H9 (cell line): Measurements from ENCODE around the gene LRRC37A3. TPM values are rescaled to one million over a fixed set of nuclear protein-coding genes. Genes with fewer than 3 reads are reported as not detected.
"Not testable (repeated sequence)": the region's sequence is repeated elsewhere in the genome, so short reads cannot be mapped to it uniquely, and the experiment has no call there.

Experiments used
- DNase-seq: peaks from one replicate; pipeline ENCODE4 v3.0.0-alpha.2; 2017
- H2AFZ ChIP-seq: one replicate; pipeline ENCODE4 v1.6.1; 2013; ENCODE audit warnings: mild to moderate bottlenecking, low read length, control low read depth, moderate library complexity
- H2AK5ac ChIP-seq: 2 replicates; pipeline ENCODE4 v1.6.1; 2013; ENCODE audit warnings: low read length, control low read depth, mixed read lengths; ENCODE audit not compliant: insufficient read length
- H2BK120ac ChIP-seq: one replicate; pipeline ENCODE4 v1.6.1; 2013; ENCODE audit warnings: low read depth, mild to moderate bottlenecking, low read length, control low read depth, inconsistent platforms; ENCODE audit not compliant: poor library complexity, severe bottlenecking
- H2BK12ac ChIP-seq: 2 replicates; pipeline ENCODE4 v1.6.1; 2013; ENCODE audit warnings: low read length, control low read depth, mixed read lengths, low read depth; ENCODE audit not compliant: insufficient read length
- H2BK15ac ChIP-seq: 2 replicates; pipeline ENCODE4 v1.6.1; 2013; ENCODE audit warnings: low read depth, low read length, control low read depth
- H2BK20ac ChIP-seq: one replicate; pipeline ENCODE4 v1.6.1; 2013; ENCODE audit warnings: low read depth, mild to moderate bottlenecking, low read length, control low read depth, inconsistent platforms; ENCODE audit not compliant: poor library complexity, severe bottlenecking
- H2BK5ac ChIP-seq: 2 replicates; pipeline ENCODE4 v1.6.1; 2013; ENCODE audit warnings: low read length, control low read depth, mixed read lengths; ENCODE audit not compliant: insufficient read length
- H3K14ac ChIP-seq: 2 replicates; pipeline ENCODE4 v1.6.1; 2013; ENCODE audit warnings: low read length, control low read depth; ENCODE audit not compliant: insufficient read depth
- H3K18ac ChIP-seq: 2 replicates; pipeline ENCODE4 v1.6.1; 2013; ENCODE audit warnings: low read depth, mild to moderate bottlenecking, mixed read lengths, low read length, control low read depth; ENCODE audit not compliant: insufficient read length
- H3K23ac ChIP-seq: 2 replicates; pipeline ENCODE4 v1.6.1; 2013; ENCODE audit warnings: low read length, control low read depth, mixed read lengths, low read depth; ENCODE audit not compliant: insufficient read length
- H3K23me2 ChIP-seq: 2 replicates; pipeline ENCODE4 v1.6.1; 2013; ENCODE audit warnings: low read depth, mild to moderate bottlenecking, mixed read lengths, low read length, control low read depth; ENCODE audit not compliant: insufficient read length, poor library complexity, severe bottlenecking
- H3K27ac ChIP-seq: 2 replicates; pipeline ENCODE4 v1.5.1; 2013; ENCODE audit warnings: low read length, control low read depth, mixed read lengths, low read depth; ENCODE audit not compliant: insufficient read length
- H3K27me3 ChIP-seq: 2 replicates; pipeline ENCODE4 v1.6.1; 2013; ENCODE audit warnings: low read length, control low read depth, inconsistent platforms; ENCODE audit not compliant: insufficient read depth
- H3K4ac ChIP-seq: 2 replicates; pipeline ENCODE4 v1.6.1; 2013; ENCODE audit warnings: low read depth, mild to moderate bottlenecking, control low read depth, inconsistent platforms, low read length, moderate library complexity
- H3K4me1 ChIP-seq: 2 replicates; pipeline ENCODE4 v1.6.1; 2013; ENCODE audit warnings: low read length, control low read depth, inconsistent platforms; ENCODE audit not compliant: insufficient read depth
- H3K4me2 ChIP-seq: 2 replicates; pipeline ENCODE4 v1.6.1; 2013; ENCODE audit warnings: low read length, control low read depth, mixed read lengths; ENCODE audit not compliant: insufficient read length, insufficient read depth
- H3K56ac ChIP-seq: 2 replicates; pipeline ENCODE4 v1.6.1; 2013; ENCODE audit warnings: low read depth, mild to moderate bottlenecking, mixed read lengths, low read length, control low read depth; ENCODE audit not compliant: insufficient read length
- H3K79me1 ChIP-seq: 2 replicates; pipeline ENCODE4 v1.6.1; 2013; ENCODE audit warnings: low read depth, mild to moderate bottlenecking, moderate library complexity, low read length, control low read depth, inconsistent platforms; ENCODE audit not compliant: insufficient read depth, poor library complexity, severe bottlenecking
- H3K79me2 ChIP-seq: 2 replicates; pipeline ENCODE4 v1.6.1; 2013; ENCODE audit warnings: low read length, control low read depth, inconsistent platforms; ENCODE audit not compliant: insufficient read depth
- H3K9ac ChIP-seq: 2 replicates; pipeline ENCODE4 v1.6.1; 2013; ENCODE audit warnings: low read length, control low read depth, mixed read lengths; ENCODE audit not compliant: insufficient read length; ENCODE audit errors: extremely low read depth
- H3K9me3 ChIP-seq: one replicate; pipeline ENCODE4 v1.6.1; 2013; ENCODE audit warnings: low read depth, low read length, inconsistent platforms; ENCODE audit not compliant: control insufficient read depth
- H3T11ph ChIP-seq: one replicate; pipeline ENCODE4 v1.6.1; 2013; ENCODE audit warnings: mild to moderate bottlenecking, low read length, control low read depth, inconsistent platforms
- H4K20me1 ChIP-seq: one replicate; pipeline ENCODE4 v1.6.1; 2013; ENCODE audit not compliant: control insufficient read depth, insufficient read length, insufficient read depth
- H4K5ac ChIP-seq: 2 replicates; pipeline ENCODE4 v1.6.1; 2013; ENCODE audit warnings: low read depth, mild to moderate bottlenecking, mixed read lengths, low read length, control low read depth; ENCODE audit not compliant: insufficient read length
- H4K8ac ChIP-seq: replicated peaks from 2 replicates; pipeline ENCODE4 v1.6.1; 2013; ENCODE audit warnings: low read length, control low read depth, mixed read lengths, low read depth; ENCODE audit not compliant: insufficient read length
- H4K91ac ChIP-seq: 2 replicates; pipeline ENCODE4 v1.6.1; 2013; ENCODE audit warnings: low read depth, mild to moderate bottlenecking, moderate library complexity, mixed read lengths, low read length, control low read depth; ENCODE audit not compliant: insufficient read length
- H3K27ac Mint-ChIP-seq, 3 experiments: 2 replicates in 2 of 3; 3 replicates in 1 of 3; pipeline ENCODE4 v1.8.0; 2020 to 2021; ENCODE audit warnings: mixed read lengths in 3 of 3, mild to moderate bottlenecking in 1 of 3, moderate library complexity in 1 of 3
- H3K27me3 Mint-ChIP-seq: 2 replicates; pipeline ENCODE4 v1.8.0; 2021; ENCODE audit warnings: low read depth, mild to moderate bottlenecking, moderate library complexity, mixed read lengths
- H3K36me3 Mint-ChIP-seq, 3 experiments: 2 replicates in 2 of 3; 3 replicates in 1 of 3; pipeline ENCODE4 v1.8.0; 2020 to 2021; ENCODE audit warnings: low read depth in 3 of 3, mixed read lengths in 3 of 3; ENCODE audit not compliant: insufficient read depth in 1 of 3
- H3K4me1 Mint-ChIP-seq, 2 experiments: 2 replicates each; pipeline ENCODE4 v1.8.0; 2020; ENCODE audit warnings: mixed read lengths in 2 of 2
- H3K4me3 Mint-ChIP-seq, 2 experiments: 2 replicates in 1 of 2; 3 replicates in 1 of 2; pipeline ENCODE4 v1.8.0; 2020 to 2021; ENCODE audit warnings: mild to moderate bottlenecking in 2 of 2, mixed read lengths in 2 of 2, moderate library complexity in 1 of 2
- H3K9me3 Mint-ChIP-seq, 2 experiments: 2 replicates in 1 of 2; 3 replicates in 1 of 2; pipeline ENCODE4 v1.8.0; 2020; ENCODE audit warnings: mild to moderate bottlenecking in 2 of 2, mixed read lengths in 2 of 2, moderate library complexity in 1 of 2
- WGBS: extraction: QIAGEN DNeasy Blood & Tissue Kit; methylation state at CpG from one replicate; pipeline ENCODE4 v1.1.7; 2013; ENCODE audit warnings: missing lambda C conversion rate, low lambda C conversion rate, mixed read lengths; ENCODE audit not compliant: insufficient read length; ENCODE audit errors: extremely low coverage; 5-methylcytosine and 5-hydroxymethylcytosine counted together
- total RNA-seq: library from RNA; stranded (reverse); gene quantifications from 2 replicates; pipeline ENCODE4 v1.2.1, GENCODE V29; 2021
- TF ChIP-seq, protein P1 (sequence below): fragments of 200-600 bp; sonication (generic); conservative IDR thresholded peaks from 3 replicates; pipeline ENCODE4 v1.8.0; 2021; ENCODE audit warnings: antibody characterized with exemption, mild to moderate bottlenecking

LRRC37A3 gene
- total RNA-seq, 1 experiment from 2014 or later, result 5.4 TPM

DNA sequence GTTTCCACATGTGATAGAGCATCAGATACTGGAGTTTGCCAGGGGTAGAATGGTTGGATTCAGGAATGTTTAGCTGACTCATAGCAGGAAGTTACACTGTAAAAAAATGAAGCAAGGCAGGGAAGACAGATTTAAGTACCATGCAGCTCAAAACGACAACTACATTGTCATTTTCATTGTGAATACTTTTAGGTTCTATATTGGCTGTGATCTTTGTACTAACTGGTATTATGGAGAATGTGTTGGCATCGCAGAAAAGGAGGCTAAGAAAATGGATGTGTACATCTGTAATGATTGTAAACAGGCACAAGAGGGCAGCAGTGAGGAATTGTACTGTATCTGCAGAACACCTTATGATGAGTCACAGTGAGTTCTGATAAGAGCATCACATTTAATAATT is 8.2 kb upstream of the LRRC37A3 start:
- not testable (repeated sequence) for DNase-seq, H3K4me2 ChIP-seq, H2AFZ ChIP-seq

DNA sequence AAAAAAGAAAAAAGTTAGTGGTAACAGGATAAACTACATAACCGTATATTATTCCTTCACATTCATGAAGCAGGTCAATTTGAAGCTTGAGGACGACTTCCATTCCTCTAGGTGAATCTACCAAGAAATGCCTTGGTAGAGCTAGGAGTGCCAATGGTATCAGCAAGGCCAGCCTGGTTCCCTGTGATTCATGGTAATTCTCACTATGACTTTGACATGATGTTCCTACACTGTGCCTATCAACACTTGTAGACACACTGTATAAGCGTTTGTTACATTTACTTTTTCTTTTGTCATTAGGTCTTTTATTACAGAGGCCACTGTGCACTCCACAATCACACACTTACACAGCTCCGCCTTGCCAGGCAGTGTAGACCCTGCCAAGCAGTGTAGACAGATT is 7.2 kb upstream of the LRRC37A3 start:
- H3T11ph ChIP-seq, H2BK20ac ChIP-seq, DNase-seq, H2BK120ac ChIP-seq, H3K27me3 Mint-ChIP-seq, H4K91ac ChIP-seq, H3K9me3 Mint-ChIP-seq, H3K36me3 Mint-ChIP-seq, H2BK12ac ChIP-seq, H4K5ac ChIP-seq, H3K4me1 Mint-ChIP-seq, H4K20me1 ChIP-seq, H2AFZ ChIP-seq, H3K4me3 Mint-ChIP-seq, H3K27me3 ChIP-seq, H4K8ac ChIP-seq, H3K23ac ChIP-seq, H3K56ac ChIP-seq, H3K79me1 ChIP-seq, H3K14ac ChIP-seq, H2BK15ac ChIP-seq, H3K4ac ChIP-seq, H3K27ac ChIP-seq, H3K23me2 ChIP-seq, H2AK5ac ChIP-seq, H3K4me2 ChIP-seq, H3K18ac ChIP-seq, H3K9ac ChIP-seq, H3K9me3 ChIP-seq, H3K79me2 ChIP-seq, H3K4me1 ChIP-seq, H2BK5ac ChIP-seq: not testable (repeated sequence)
- no CpG with 5 or more reads among the region's 4 CpGs for WGBS
- peak overlapping the region in 1 of 3 experiments; percentile 91; a peak in 2 of 7 replicates for H3K27ac Mint-ChIP-seq

More for the DNA sequence above, 8.2 kb upstream of the LRRC37A3 start:
- not testable (repeated sequence) for H3K14ac ChIP-seq, H2BK120ac ChIP-seq, H3K79me2 ChIP-seq, H4K91ac ChIP-seq, H4K8ac ChIP-seq, H3K4me3 Mint-ChIP-seq, H2BK15ac ChIP-seq, H3K27ac ChIP-seq, H2AK5ac ChIP-seq, H3K36me3 Mint-ChIP-seq, H3K27me3 ChIP-seq, H3K4ac ChIP-seq, H2BK5ac ChIP-seq, H3K79me1 ChIP-seq, H3K23me2 ChIP-seq, H3K4me1 ChIP-seq, H4K20me1 ChIP-seq, H2BK20ac ChIP-seq, H2BK12ac ChIP-seq, H3K4me1 Mint-ChIP-seq, H3K18ac ChIP-seq, H3K23ac ChIP-seq, H3K9me3 ChIP-seq, H3K27me3 Mint-ChIP-seq, H3K56ac ChIP-seq, H3K9ac ChIP-seq, H3K27ac Mint-ChIP-seq, H3T11ph ChIP-seq, H3K9me3 Mint-ChIP-seq, H4K5ac ChIP-seq
- TF ChIP-seq, protein P1, sequence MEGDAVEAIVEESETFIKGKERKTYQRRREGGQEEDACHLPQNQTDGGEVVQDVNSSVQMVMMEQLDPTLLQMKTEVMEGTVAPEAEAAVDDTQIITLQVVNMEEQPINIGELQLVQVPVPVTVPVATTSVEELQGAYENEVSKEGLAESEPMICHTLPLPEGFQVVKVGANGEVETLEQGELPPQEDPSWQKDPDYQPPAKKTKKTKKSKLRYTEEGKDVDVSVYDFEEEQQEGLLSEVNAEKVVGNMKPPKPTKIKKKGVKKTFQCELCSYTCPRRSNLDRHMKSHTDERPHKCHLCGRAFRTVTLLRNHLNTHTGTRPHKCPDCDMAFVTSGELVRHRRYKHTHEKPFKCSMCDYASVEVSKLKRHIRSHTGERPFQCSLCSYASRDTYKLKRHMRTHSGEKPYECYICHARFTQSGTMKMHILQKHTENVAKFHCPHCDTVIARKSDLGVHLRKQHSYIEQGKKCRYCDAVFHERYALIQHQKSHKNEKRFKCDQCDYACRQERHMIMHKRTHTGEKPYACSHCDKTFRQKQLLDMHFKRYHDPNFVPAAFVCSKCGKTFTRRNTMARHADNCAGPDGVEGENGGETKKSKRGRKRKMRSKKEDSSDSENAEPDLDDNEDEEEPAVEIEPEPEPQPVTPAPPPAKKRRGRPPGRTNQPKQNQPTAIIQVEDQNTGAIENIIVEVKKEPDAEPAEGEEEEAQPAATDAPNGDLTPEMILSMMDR, result peak; percentile 68
- WGBS, result no CpG with 5 or more reads among the region's 2 CpGs
